ENCODE results near the gene MFSD1. TPM values are rescaled to one million over a fixed set of nuclear protein-coding genes. Genes with fewer than 3 reads are reported as not detected.

The MFSD1 gene
- total RNA-seq, 1 donor from 2014 or later, result 53.1 TPM

- no peak for DNase-seq (ENCODE audit: low spot score)
These were observed 9.2 kb downstream of the MFSD1 start for GRCh38 chr3:158810823-158811724.

GRCh38 chr3:158819282-158819681 is 17.4 kb downstream of the MFSD1 start:
- DNase-seq (ENCODE audit: low spot score), result no peak

- DNase-seq (ENCODE audit: low spot score), result no peak
These were observed 18.7 kb downstream of the MFSD1 start for GRCh38 chr3:158820521-158820920.

- DNase-seq (ENCODE audit: low spot score), result no peak
These were observed 20.0 kb downstream of the MFSD1 start for GRCh38 chr3:158821847-158822246.

DNA sequence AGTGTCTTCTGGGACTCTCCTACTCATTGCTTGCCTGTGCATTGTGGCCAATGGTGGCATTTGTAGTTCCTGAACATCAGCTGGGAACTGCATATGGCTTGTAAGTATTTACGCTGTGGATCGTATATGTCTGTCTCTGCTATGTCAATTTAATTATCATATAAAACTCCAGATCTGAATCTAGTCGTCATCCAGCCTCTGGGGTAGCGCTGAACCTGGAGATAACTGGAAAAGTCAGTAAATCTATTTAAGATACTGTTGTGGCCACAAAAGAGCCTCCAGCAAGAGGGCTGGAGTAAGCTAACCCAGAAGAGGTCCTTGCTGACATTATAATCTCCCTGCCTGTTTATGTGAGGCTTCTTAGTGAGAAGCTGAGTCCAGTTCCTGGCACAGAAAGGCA is 21.6 kb downstream of the MFSD1 start:
- no peak for DNase-seq (ENCODE audit: low spot score)

GRCh38 chr3:158827773-158828172 is 25.9 kb downstream of the MFSD1 start:
- DNase-seq (ENCODE audit: low spot score), result no peak

DNA sequence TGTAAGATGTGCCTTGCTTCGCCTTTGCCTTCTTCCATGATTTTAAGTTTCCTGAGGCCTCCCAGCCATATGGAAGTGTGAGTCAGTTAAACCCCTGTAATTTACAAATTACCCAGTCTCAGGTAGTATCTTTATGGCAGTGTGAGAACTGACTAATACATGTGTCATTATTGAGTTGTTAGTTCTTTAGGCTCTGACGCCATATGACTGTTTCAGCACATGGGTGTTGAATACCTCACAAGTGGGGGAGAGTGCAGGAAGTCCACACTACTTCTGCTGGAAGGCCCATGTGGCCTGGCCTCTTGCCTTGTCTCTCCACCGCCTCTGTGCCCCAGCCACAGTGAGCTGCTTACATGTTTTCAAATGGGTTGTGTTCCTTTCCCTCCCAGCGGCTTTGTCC is 28.5 kb downstream of the MFSD1 start:
- DNase-seq (ENCODE audit: low spot score), result no peak

- DNase-seq (ENCODE audit: low spot score), result no peak
These were observed 30.0 kb downstream of the MFSD1 start for GRCh38 chr3:158831861-158832260.

GRCh38 chr3:158835631-158836030 is 33.8 kb downstream of the MFSD1 start:
- DNase-seq (ENCODE audit: low spot score), result no peak

GRCh38 chr3:158836312-158836711 is 34.5 kb downstream of the MFSD1 start:
- DNase-seq (ENCODE audit: low spot score), result no peak

DNA sequence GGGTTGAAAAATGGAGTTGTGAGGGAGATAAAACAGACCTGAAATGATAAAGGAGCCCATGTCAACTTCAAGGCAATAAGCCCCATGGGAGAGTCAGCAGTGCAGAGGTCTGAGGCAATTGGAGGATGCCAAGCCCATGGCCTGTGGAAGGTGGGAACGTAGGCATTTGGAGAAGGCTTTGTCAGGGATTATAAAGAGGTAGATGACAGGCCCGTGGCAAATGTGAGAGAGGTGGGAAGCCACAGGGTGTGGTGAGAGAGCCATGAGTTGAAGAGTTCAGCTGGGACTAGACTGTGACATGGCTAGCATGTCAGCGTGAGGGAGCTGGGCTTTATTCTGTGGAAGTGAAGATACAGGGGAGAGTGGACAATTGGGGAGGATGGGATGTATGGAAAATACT is 35.4 kb downstream of the MFSD1 start:
- DNase-seq (ENCODE audit: low spot score), result no peak

DNA sequence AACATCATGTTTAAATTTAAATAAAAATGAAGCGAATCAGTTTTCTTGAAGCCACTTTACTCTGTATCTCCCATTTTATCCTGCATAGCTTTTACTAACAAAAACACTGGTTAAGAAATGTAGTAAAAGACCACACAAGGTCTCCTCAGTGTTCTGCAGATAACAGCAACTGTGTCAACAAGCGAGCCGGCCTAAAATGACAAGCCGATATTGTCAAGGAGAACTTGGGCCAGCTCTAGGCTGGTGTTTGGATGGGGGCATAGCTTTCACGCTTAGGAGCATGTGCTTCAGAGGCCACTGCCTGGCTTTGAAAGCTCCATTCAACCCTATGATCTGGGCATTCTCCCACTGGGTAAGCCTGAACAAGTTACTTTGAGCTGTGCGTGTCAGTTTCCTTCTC is 38.1 kb downstream of the MFSD1 start:
- DNase-seq (ENCODE audit: low spot score), result no peak

- DNase-seq (ENCODE audit: low spot score), result no peak
These were observed 39.5 kb downstream of the MFSD1 start for GRCh38 chr3:158841387-158841786.

DNA sequence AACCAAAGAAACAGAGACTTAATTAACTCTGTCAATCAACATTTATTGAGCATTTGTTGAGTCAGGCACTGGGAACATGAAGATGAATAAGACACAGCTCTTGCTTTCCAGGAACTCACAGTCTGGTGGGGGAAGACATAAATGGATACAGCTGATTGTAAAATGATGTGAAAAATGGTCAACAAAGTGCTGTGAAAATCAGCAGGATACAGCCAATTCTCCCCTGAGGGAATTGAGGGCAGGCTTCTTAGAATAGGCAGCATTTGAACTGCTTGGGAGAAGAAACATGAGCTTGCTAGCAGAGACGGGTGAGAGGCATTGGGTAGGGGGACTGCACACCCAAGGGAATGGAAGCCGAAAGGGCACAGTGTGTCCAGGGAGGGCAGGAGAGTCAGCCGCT is 41.1 kb downstream of the MFSD1 start:
- DNase-seq (ENCODE audit: low spot score), result no peak

DNA sequence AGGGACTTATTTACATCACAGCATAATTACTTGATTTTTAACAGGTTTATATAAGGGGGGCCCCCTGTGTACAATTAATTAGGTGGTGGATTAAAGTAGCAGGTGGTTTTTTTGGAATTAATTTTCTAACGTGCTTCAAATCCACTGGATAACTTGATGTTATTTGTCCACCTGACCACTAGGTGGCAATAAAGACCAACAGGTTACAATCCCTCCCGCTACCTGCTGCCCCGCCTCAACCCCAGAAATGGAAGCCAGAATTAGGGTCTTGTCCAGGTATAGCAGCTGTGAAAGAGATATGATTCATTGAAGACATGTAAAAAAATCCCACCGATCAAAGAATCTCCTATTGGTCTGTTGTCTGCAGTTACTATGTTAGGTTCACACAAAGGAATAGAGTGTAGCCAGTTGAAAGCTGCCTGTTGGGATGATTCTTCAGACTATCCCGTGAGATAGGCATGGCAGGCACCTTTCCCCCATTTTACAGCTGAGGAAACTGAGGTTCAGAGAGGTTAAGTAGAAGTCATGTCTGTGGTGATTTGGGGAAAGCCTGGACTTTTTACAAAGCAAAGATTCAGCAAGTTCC is 44.0 kb downstream of the MFSD1 start:
- DNase-seq (ENCODE audit: low spot score), result no peak

- no peak for DNase-seq (ENCODE audit: low spot score)
These were observed 45.1 kb downstream of the MFSD1 start for GRCh38 chr3:158846803-158847451.

DNA sequence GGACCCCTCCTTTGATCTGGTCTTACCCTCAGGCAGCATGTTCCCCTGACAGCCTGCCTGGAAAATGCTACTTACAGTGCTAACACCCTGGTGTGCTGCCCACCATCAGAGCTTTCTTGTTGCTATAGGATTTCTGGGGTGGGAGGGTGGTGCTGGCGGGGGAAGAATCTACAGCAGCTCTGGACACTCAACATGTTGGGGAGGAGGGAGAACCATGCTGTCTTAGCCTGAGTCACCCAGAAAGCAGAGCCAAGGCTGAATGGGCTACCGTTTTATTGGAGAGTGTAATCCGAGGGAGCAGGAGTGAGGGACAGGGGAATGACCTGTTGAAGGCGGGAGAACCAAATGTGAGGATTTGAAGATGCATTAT is 45.6 kb downstream of the MFSD1 start:
- no peak for DNase-seq (ENCODE audit: low spot score)

- no peak for DNase-seq (ENCODE audit: low spot score)
These were observed 46.0 kb downstream of the MFSD1 start for GRCh38 chr3:158847885-158848284.

- no peak for DNase-seq (ENCODE audit: low spot score)
These were observed 47.9 kb downstream of the MFSD1 start for GRCh38 chr3:158849757-158850156.

DNA sequence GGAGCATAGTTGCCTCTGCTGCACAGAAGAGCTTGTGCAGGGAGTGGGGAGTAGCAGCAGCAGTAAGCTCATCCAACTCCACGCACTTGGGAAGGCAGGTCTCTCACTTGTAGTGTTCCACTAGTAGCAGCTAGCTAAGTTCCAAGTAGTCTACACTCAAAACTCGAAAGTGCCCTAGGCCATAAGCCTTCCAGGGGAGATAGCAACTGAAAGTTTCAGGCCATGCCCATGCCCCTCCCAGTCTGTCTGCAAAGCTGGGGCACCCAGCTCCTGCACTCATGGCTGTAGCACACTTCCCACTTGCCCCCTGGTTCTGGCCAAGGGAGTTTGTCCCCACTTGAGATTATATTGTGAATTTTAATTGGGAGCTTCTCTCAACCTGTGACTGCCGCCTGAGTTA is 57.5 kb downstream of the MFSD1 start:
- DNase-seq (ENCODE audit: low spot score), result no peak

GRCh38 chr3:158863247-158863646 is 61.4 kb downstream of the MFSD1 start:
- no peak for DNase-seq (ENCODE audit: low spot score)

- no peak for DNase-seq (ENCODE audit: low spot score)
These were observed 62.6 kb downstream of the MFSD1 start for GRCh38 chr3:158864492-158864891.

DNA sequence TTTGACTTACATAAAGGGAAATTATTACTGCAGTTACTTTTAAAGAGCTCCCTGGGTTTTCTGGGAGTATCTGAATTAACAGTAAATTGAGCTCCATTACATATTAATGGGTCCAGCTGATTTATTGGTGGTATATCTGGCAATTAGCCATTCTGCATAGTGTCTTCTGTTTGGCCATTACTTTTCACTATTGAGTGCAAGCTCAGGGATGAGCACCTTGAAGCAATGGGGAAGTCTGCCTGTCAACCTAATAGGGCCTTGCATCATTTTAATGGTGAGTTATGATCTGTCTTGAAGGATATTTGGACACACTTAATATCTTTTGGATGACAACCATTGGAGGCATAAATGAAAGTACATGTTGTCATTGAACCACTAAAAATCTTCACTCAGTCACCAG is 73.8 kb downstream of the MFSD1 start:
- DNase-seq (ENCODE audit: low spot score), result no peak
